HepG2 (cell line): ENCODE data around the gene CCDC150. TPM values are rescaled to one million over a fixed set of nuclear protein-coding genes. Genes with fewer than 3 reads are reported as not detected.
A peak's percentile ranks its signal among the peaks of the same experiment; 100 is the strongest.

ENCODE experiments used
- ATAC-seq: fragments of 200-7000 bp; cut with Tn5 transposase; 3 replicates; pipeline ENCODE4 v1.9.1; 2020; ENCODE audit warnings: mild to moderate bottlenecking, moderate library complexity
- BruUV-seq: library from RNA; stranded (reverse); fragments of 400-500 nt; replicated peaks from 2 replicates; lab custom pipeline; 2021; lab: Mats Ljungman, UMichigan
- CTCF ChIA-PET: fragments of 300-600 bp; formaldehyde crosslinking; extraction: SDS; loops from one replicate; lab custom pipeline; 2021; ENCODE audit warnings: low total read pairs, inconsistent platforms, low intra/inter-chr PET ratio; lab: Yijun Ruan, JAX
- POLR2A ChIA-PET: fragments of 350-600 bp; sonication (Branson Sonifier 250); formaldehyde crosslinking; loops from one replicate; lab custom pipeline; 2020; ENCODE audit warnings: antibody characterized with exemption, inconsistent platforms; lab: Yijun Ruan, JAX
- DNase-seq: peaks from one replicate; pipeline ENCODE4 v3.0.0-alpha.2; 2015; ENCODE audit warnings: low spot score
- FAIRE-seq: peaks from 3 replicates; lab custom pipeline; 2011; peaks lifted over from hg19 to GRCh38; lab: Jason Lieb, UNC
- H2AFZ ChIP-seq: one replicate; pipeline ENCODE4 v1.6.1; 2011; ENCODE audit warnings: low read length, inconsistent platforms
- H3K27ac ChIP-seq: fragments of 300-600 bp; 3 replicates; pipeline ENCODE4 v1.8.0; 2011; ENCODE audit warnings: mixed run types, mild to moderate bottlenecking, mixed read lengths, low read length, inconsistent platforms; ENCODE audit not compliant: insufficient read depth; ENCODE audit errors: extremely low read length
- H3K27me3 ChIP-seq, 2 experiments: fragments of 200-600 bp in 1 of 2; 2 replicates in 1 of 2; 3 replicates in 1 of 2; pipeline versions ENCODE4 v1.6.0 to v1.8.0; 2011; ENCODE audit warnings: low read length in 2 of 2, mild to moderate bottlenecking in 2 of 2, moderate library complexity in 2 of 2, inconsistent platforms in 1 of 2; ENCODE audit not compliant: insufficient read depth in 2 of 2, control insufficient read depth in 1 of 2
- H3K36me3 ChIP-seq, 2 experiments: fragments of 200-600 bp in 1 of 2; replicated peaks in 1 of 2; 2 replicates in 1 of 2; 3 replicates in 1 of 2; pipeline versions ENCODE4 v1.5.1 to v1.8.0; 2011; ENCODE audit warnings: low read length in 2 of 2, inconsistent platforms in 1 of 2; ENCODE audit not compliant: insufficient read depth in 2 of 2, control insufficient read depth in 1 of 2
- H3K4me1 ChIP-seq: 2 replicates; pipeline ENCODE4 v1.5.1; 2012; ENCODE audit warnings: low read length, inconsistent platforms; ENCODE audit not compliant: insufficient read depth
- H3K4me2 ChIP-seq: 2 replicates; pipeline ENCODE4 v1.6.0; 2011; ENCODE audit warnings: low read depth, low read length, inconsistent platforms
- H3K4me3 ChIP-seq, 3 experiments: fragments of 200-600 bp in 1 of 3; sonication (generic), shearing (Covaris generic) in 1 of 3; replicated peaks in 1 of 3; 2 replicates each; pipeline ENCODE4 v1.5.1; 2011 to 2016; ENCODE audit warnings: low read length in 3 of 3, inconsistent platforms in 2 of 3, low read depth in 2 of 3, mild to moderate bottlenecking in 2 of 3, control low read depth in 1 of 3, mixed read lengths in 1 of 3; ENCODE audit not compliant: insufficient read depth in 1 of 3
- H3K79me2 ChIP-seq: one replicate; pipeline ENCODE4 v1.6.1; 2011; ENCODE audit warnings: low read length, inconsistent platforms; ENCODE audit not compliant: insufficient read depth
- H3K9ac ChIP-seq: 2 replicates; pipeline ENCODE4 v1.6.0; 2011; ENCODE audit warnings: mild to moderate bottlenecking, low read depth, low read length, inconsistent platforms; ENCODE audit not compliant: insufficient read depth
- H3K9me3 ChIP-seq: 2 replicates; pipeline ENCODE4 v1.5.1; 2012; ENCODE audit warnings: mild to moderate bottlenecking, low read length
- H4K20me1 ChIP-seq: 2 replicates; pipeline ENCODE4 v1.6.0; 2011; ENCODE audit warnings: inconsistent platforms, mild to moderate bottlenecking, low read length, moderate library complexity; ENCODE audit not compliant: insufficient read depth
- ETV6 ChIP-seq: sonication (generic); formaldehyde crosslinking; conservative IDR thresholded peaks from 2 replicates; pipeline ENCODE4 v1.4.0; 2020; ENCODE audit warnings: missing genetic modification reagents
- FOXP1 ChIP-seq, 2 experiments: fragments of 450-650 bp in 1 of 2; IDR thresholded peaks; 2 replicates each; pipeline ENCODE4 v1.6.1; 2017 to 2018; ENCODE audit warnings: antibody characterized with exemption in 1 of 2
- IKZF1 ChIP-seq: fragments of 450-650 bp; IDR thresholded peaks from 2 replicates; pipeline ENCODE4 v1.7.1; 2016
- RORA ChIP-seq: sonication (generic); formaldehyde crosslinking; IDR thresholded peaks from 2 replicates; pipeline ENCODE4 v1.5.0; 2020; ENCODE audit warnings: mild to moderate bottlenecking, missing genetic modification reagents, moderate library complexity
- SOX5 ChIP-seq: IDR thresholded peaks from 2 replicates; pipeline ENCODE4 v1.6.1; 2016; ENCODE audit warnings: borderline replicate concordance
- TBX2 ChIP-seq: sonication (generic); formaldehyde crosslinking; IDR thresholded peaks from 2 replicates; pipeline ENCODE4 v1.5.0; 2020; ENCODE audit warnings: missing genetic modification reagents, mild to moderate bottlenecking, borderline replicate concordance
- ZNF788 ChIP-seq: sonication (generic); formaldehyde crosslinking; IDR thresholded peaks from 2 replicates; pipeline ENCODE4 v1.5.0; 2020; ENCODE audit warnings: mild to moderate bottlenecking, missing genetic modification reagents, borderline replicate concordance
- ZNF891 ChIP-seq: sonication (generic); formaldehyde crosslinking; IDR thresholded peaks from 2 replicates; pipeline ENCODE4 v1.5.0; 2020; ENCODE audit warnings: mild to moderate bottlenecking, missing genetic modification reagents
- ZSCAN31 ChIP-seq: sonication (generic); formaldehyde crosslinking; IDR thresholded peaks from 2 replicates; pipeline ENCODE4 v1.5.0; 2020; ENCODE audit warnings: low read depth, mild to moderate bottlenecking, missing genetic modification reagents
- WGBS: methylation state at CpG from one replicate; pipeline ENCODE4 v1.1.6; 2017; ENCODE audit warnings: low lambda C conversion rate; 5-methylcytosine and 5-hydroxymethylcytosine counted together
- in situ Hi-C: cut with HindIII; loops from 2 replicates; pipeline ENCODE4 v1.10.0; 2017; ENCODE audit warnings: low pct_unique_long_range_greater_than_20kb; ENCODE audit not compliant: extremely low pct_ligation_motif_present
- intact Hi-C: fragments of 100-400 bp; cut with micrococcal nuclease; formaldehyde crosslinking; loops from one replicate; pipeline ENCODE4 v1.10.0; 2022; ENCODE audit not compliant: unreplicated experiment
- polyA plus RNA-seq, 8 experiments: library from polyadenylated mRNA; depleted of rRNA in 3 of 8; stranded (reverse) in 7 of 8; unstranded in 1 of 8; fragments of >200 nt; fragmentation: Illumina TruSeq in 4 of 8; extraction: Trizol in 4 of 8; gene quantifications; 2 replicates each; pipeline versions ENCODE4 v1.2.1 to v1.2.3, GENCODE V29; 2011 to 2016; ENCODE audit warnings: low read depth in 4 of 8, missing spikeins in 1 of 8, mixed read lengths in 1 of 8; ENCODE audit not compliant: insufficient read depth in 1 of 8
- total RNA-seq, 5 experiments: library from RNA; depleted of rRNA; stranded (reverse); fragments of >200 nt; fragmentation: Illumina TruSeq; extraction: Trizol; gene quantifications; 2 replicates each; pipeline ENCODE4 v1.2.3, GENCODE V29; 2016; ENCODE audit warnings: low read depth in 1 of 5
- TF ChIP-seq, protein P1 (sequence below): sonication (generic); formaldehyde crosslinking; IDR thresholded peaks from 2 replicates; pipeline ENCODE4 v1.5.0; 2020; ENCODE audit warnings: mild to moderate bottlenecking, missing genetic modification reagents, moderate library complexity
- TF ChIP-seq, protein P2 (sequence below): IDR thresholded peaks from 2 replicates; pipeline ENCODE4 v1.6.1; 2012; ENCODE audit warnings: inconsistent platforms
- TF ChIP-seq, protein P3 (sequence below): sonication (generic); formaldehyde crosslinking; IDR thresholded peaks from 2 replicates; pipeline ENCODE4 v1.4.0; 2020; ENCODE audit warnings: missing genetic modification reagents
- TF ChIP-seq, protein P4 (sequence below): fragments of 450-650 bp; IDR thresholded peaks from 2 replicates; pipeline ENCODE4 v1.6.1; 2017; ENCODE audit warnings: mild to moderate bottlenecking

The CCDC150 gene
- total and polyA plus RNA-seq, 2 of the 13 experiments (the other 11 are each of a cell fraction or from before 2014, with no cell fraction given) = 14.9 to 32.6 TPM

DNA sequence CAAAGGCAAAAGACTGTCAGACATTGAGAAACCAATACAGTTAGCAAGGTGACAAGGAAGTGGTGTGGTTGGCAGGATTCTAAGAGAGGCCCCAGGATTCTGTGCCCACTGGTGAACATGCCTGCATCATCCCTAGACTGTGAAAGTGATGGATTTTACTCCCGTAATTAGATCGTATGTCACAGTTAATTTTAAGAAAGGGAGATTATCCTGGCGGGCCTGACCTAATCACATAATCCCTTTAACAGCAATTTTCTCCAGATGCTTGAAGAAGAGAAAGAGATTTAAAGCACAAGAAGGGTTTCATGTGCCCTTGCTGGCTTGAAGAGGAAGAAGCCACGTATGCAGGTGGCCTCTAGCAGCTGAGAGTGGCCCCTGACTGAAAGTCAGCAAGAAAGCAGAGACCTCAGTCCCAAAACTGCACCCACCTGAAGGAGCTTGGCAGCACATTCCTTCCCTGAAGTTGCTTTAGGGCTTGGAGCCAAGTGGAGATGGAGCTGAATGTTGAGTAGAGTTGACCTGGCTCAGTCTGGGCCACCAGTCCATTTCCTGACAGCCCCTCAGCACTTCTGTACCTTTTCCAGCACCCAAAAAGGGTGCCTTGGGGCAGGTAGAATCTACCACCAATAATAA, 110.9 kb downstream of the CCDC150 start:
- H3K4me2 ChIP-seq = no peak overlapping the region
- POLR2A ChIA-PET = interaction anchor here (0.6 to 1.9 kb wide), 2 partner anchors 49 to 58 kb away, joined by 4 to 5 read pairs; partner anchors contain the start of gene GTF3C3
- in situ Hi-C loops (loop anchor here (25.0 kb wide), 1 partner anchor 637 kb away; no protein-coding TSS in a partner anchor), intact Hi-C loops (loop anchor here (2.0 kb wide), 1 partner anchor 112 kb away; the partner anchor contains the start of gene CCDC150)
- no peak overlapping the region for H3K4me3 ChIP-seq
- 75% methylated on average over 4 of the region's 4 CpGs for WGBS
- ATAC-seq (peak; percentile 49), DNase-seq (no peak), FAIRE-seq (no peak)
- peaks cover 38% of the 10 kb centered on the region for H3K4me1 ChIP-seq
- H3K27me3 ChIP-seq = no peaks in the 10 kb centered on the region
- TF ChIP-seq IKZF1 (no peak), TBX2 (CRISPR knock-in tag) (0 out of 2 replicates have a peak, but pooled peaks have one; percentile 40), FOXP1 (IDR thresholded peaks at IDR 0.05) (no peak), FOXP1 (CRISPR knock-in tag; IDR thresholded peaks at IDR 0.05) (no peak), ZSCAN31 (CRISPR knock-in tag) (peak; percentile 15; the same call in 1 of the 2 replicates), RORA (CRISPR knock-in tag) (no peak), ETV6 (CRISPR knock-in tag) (no peak), SOX5 (no peak), ZNF891 (no peak), ZNF788 (CRISPR knock-in tag) (0 out of 2 replicates have a peak, but pooled peaks have one; percentile 15)
- TF ChIP-seq, protein P1, sequence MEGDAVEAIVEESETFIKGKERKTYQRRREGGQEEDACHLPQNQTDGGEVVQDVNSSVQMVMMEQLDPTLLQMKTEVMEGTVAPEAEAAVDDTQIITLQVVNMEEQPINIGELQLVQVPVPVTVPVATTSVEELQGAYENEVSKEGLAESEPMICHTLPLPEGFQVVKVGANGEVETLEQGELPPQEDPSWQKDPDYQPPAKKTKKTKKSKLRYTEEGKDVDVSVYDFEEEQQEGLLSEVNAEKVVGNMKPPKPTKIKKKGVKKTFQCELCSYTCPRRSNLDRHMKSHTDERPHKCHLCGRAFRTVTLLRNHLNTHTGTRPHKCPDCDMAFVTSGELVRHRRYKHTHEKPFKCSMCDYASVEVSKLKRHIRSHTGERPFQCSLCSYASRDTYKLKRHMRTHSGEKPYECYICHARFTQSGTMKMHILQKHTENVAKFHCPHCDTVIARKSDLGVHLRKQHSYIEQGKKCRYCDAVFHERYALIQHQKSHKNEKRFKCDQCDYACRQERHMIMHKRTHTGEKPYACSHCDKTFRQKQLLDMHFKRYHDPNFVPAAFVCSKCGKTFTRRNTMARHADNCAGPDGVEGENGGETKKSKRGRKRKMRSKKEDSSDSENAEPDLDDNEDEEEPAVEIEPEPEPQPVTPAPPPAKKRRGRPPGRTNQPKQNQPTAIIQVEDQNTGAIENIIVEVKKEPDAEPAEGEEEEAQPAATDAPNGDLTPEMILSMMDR (CRISPR knock-in tag) = no peak
- TF ChIP-seq, protein P2, sequence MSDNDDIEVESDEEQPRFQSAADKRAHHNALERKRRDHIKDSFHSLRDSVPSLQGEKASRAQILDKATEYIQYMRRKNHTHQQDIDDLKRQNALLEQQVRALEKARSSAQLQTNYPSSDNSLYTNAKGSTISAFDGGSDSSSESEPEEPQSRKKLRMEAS = no peak
- TF ChIP-seq, protein P3, sequence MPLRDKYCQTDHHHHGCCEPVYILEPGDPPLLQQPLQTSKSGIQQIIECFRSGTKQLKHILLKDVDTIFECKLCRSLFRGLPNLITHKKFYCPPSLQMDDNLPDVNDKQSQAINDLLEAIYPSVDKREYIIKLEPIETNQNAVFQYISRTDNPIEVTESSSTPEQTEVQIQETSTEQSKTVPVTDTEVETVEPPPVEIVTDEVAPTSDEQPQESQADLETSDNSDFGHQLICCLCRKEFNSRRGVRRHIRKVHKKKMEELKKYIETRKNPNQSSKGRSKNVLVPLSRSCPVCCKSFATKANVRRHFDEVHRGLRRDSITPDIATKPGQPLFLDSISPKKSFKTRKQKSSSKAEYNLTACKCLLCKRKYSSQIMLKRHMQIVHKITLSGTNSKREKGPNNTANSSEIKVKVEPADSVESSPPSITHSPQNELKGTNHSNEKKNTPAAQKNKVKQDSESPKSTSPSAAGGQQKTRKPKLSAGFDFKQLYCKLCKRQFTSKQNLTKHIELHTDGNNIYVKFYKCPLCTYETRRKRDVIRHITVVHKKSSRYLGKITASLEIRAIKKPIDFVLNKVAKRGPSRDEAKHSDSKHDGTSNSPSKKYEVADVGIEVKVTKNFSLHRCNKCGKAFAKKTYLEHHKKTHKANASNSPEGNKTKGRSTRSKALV (CRISPR knock-in tag) = 0 out of 2 replicates have a peak, but pooled peaks have one; percentile 14
- TF ChIP-seq, protein P4, sequence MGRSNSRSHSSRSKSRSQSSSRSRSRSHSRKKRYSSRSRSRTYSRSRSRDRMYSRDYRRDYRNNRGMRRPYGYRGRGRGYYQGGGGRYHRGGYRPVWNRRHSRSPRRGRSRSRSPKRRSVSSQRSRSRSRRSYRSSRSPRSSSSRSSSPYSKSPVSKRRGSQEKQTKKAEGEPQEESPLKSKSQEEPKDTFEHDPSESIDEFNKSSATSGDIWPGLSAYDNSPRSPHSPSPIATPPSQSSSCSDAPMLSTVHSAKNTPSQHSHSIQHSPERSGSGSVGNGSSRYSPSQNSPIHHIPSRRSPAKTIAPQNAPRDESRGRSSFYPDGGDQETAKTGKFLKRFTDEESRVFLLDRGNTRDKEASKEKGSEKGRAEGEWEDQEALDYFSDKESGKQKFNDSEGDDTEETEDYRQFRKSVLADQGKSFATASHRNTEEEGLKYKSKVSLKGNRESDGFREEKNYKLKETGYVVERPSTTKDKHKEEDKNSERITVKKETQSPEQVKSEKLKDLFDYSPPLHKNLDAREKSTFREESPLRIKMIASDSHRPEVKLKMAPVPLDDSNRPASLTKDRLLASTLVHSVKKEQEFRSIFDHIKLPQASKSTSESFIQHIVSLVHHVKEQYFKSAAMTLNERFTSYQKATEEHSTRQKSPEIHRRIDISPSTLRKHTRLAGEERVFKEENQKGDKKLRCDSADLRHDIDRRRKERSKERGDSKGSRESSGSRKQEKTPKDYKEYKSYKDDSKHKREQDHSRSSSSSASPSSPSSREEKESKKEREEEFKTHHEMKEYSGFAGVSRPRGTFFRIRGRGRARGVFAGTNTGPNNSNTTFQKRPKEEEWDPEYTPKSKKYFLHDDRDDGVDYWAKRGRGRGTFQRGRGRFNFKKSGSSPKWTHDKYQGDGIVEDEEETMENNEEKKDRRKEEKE = no peak
- TF ChIP-seq, all 625 proteins: peak for 4
- BruUV-seq = no TSS peak
- no peaks in the 10 kb centered on the region for H3K9me3 ChIP-seq
- no peaks in the 10 kb centered on the region for H3K79me2 ChIP-seq
- peak overlapping the region; percentile 20 for H2AFZ ChIP-seq
- H3K27ac ChIP-seq = peak overlapping the region; percentile 1
- H3K9ac ChIP-seq = no peak overlapping the region
- no peaks in the 10 kb centered on the region for H4K20me1 ChIP-seq
- CTCF ChIA-PET = no interaction called here
- H3K36me3 ChIP-seq = no peaks in the 10 kb centered on the region
